GM12891 (cell line): ENCODE measurements around the gene CALU.

Experiments used
- PAX5 ChIP-seq: IDR thresholded peaks from 2 replicates; pipeline ENCODE4 v1.6.1; 2011; ENCODE audit warnings: low read length, moderate library complexity, mild to moderate bottlenecking; ENCODE audit not compliant: insufficient read depth, severe bottlenecking
- POLR2A ChIP-seq: IDR thresholded peaks from 2 replicates; pipeline ENCODE4 v1.6.1; 2011; ENCODE audit warnings: low read depth, low read length, control low read depth
- POLR2AphosphoS5 ChIP-seq: IDR thresholded peaks from 2 replicates; pipeline ENCODE4 v1.6.1; 2011; ENCODE audit warnings: low read depth, low read length, control low read depth
- POU2F2 ChIP-seq: IDR thresholded peaks from 2 replicates; pipeline ENCODE4 v1.6.1; 2011; ENCODE audit warnings: low read depth, mild to moderate bottlenecking, control low read depth, low read length, moderate library complexity
- SPI1 ChIP-seq: IDR thresholded peaks from 2 replicates; pipeline ENCODE4 v1.6.1; 2011; ENCODE audit warnings: low read depth, low read length, control low read depth
- TAF1 ChIP-seq: IDR thresholded peaks from 2 replicates; pipeline ENCODE4 v1.6.1; 2011; ENCODE audit warnings: low read depth, low read length, control low read depth

- TF ChIP-seq POLR2AphosphoS5, result no peak
- no peak for TF ChIP-seq TAF1
- TF ChIP-seq POLR2A, result no peak
- no peak for TF ChIP-seq POU2F2
- no peak for TF ChIP-seq SPI1
- no peak for TF ChIP-seq PAX5
Observed at GRCh38 chr7:128694738-128695137, 44.4 kb upstream of the CALU start.
